Astrocyte of the cerebellum (primary cell): ENCODE measurements around the gene GSTM3.

Source experiments
- DNase-seq: peaks from one replicate; pipeline ENCODE4 v3.0.0-alpha.2; 2011; ENCODE audit warnings: low read depth
- H3K4me3 ChIP-seq: 2 replicates; pipeline ENCODE4 v1.5.1; 2011; ENCODE audit warnings: mild to moderate bottlenecking, low read depth, low read length, moderate library complexity
- in situ Hi-C: cut with HindIII; loops from 2 replicates; pipeline ENCODE4 v1.10.0; 2017; ENCODE audit warnings: low sequenced_read_pairs
- TF ChIP-seq, protein P1 (sequence below): IDR thresholded peaks from 2 replicates; pipeline ENCODE4 v1.5.1; 2012; ENCODE audit warnings: low read length, low read depth, moderate library complexity, mild to moderate bottlenecking; ENCODE audit errors: missing control alignments

The GSTM3 gene

GRCh38 chr1:109787211-109787844 is 46.5 kb upstream of the GSTM3 start:
- TF ChIP-seq, protein P1, sequence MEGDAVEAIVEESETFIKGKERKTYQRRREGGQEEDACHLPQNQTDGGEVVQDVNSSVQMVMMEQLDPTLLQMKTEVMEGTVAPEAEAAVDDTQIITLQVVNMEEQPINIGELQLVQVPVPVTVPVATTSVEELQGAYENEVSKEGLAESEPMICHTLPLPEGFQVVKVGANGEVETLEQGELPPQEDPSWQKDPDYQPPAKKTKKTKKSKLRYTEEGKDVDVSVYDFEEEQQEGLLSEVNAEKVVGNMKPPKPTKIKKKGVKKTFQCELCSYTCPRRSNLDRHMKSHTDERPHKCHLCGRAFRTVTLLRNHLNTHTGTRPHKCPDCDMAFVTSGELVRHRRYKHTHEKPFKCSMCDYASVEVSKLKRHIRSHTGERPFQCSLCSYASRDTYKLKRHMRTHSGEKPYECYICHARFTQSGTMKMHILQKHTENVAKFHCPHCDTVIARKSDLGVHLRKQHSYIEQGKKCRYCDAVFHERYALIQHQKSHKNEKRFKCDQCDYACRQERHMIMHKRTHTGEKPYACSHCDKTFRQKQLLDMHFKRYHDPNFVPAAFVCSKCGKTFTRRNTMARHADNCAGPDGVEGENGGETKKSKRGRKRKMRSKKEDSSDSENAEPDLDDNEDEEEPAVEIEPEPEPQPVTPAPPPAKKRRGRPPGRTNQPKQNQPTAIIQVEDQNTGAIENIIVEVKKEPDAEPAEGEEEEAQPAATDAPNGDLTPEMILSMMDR: no peak
- H3K4me3 ChIP-seq: no peak overlapping the region
- in situ Hi-C loops: loop anchor here (25.0 kb wide), 2 partner anchors 125 to 225 kb away; partner anchors contain the start of gene CSF1

GRCh38 chr1:109786531-109787021 is 45.7 kb upstream of the GSTM3 start:
- DNase-seq: no peak
- in situ Hi-C loops: loop anchor here (25.0 kb wide), 2 partner anchors 126 to 226 kb away; partner anchors contain the start of gene CSF1
- TF ChIP-seq, protein P1: no peak
- no peak overlapping the region for H3K4me3 ChIP-seq

More at GRCh38 chr1:109787211-109787844, 46.5 kb upstream of the GSTM3 start:
- no peak for DNase-seq

GRCh38 chr1:109786112-109786480 is 45.3 kb upstream of the GSTM3 start:
- DNase-seq: no peak
- in situ Hi-C loops: loop anchor here (25.0 kb wide), 2 partner anchors 126 to 226 kb away; partner anchors contain the start of gene CSF1
- no peak overlapping the region for H3K4me3 ChIP-seq
- TF ChIP-seq, protein P1: no peak

- no peak overlapping the region for H3K4me3 ChIP-seq
- no peak for DNase-seq
- TF ChIP-seq, protein P1: no peak
- in situ Hi-C loops: loop anchor here (25.0 kb wide), 2 partner anchors 127 to 227 kb away; partner anchors contain the start of gene CSF1
Measured at GRCh38 chr1:109785446-109786111, 44.7 kb upstream of the GSTM3 start.

DNA sequence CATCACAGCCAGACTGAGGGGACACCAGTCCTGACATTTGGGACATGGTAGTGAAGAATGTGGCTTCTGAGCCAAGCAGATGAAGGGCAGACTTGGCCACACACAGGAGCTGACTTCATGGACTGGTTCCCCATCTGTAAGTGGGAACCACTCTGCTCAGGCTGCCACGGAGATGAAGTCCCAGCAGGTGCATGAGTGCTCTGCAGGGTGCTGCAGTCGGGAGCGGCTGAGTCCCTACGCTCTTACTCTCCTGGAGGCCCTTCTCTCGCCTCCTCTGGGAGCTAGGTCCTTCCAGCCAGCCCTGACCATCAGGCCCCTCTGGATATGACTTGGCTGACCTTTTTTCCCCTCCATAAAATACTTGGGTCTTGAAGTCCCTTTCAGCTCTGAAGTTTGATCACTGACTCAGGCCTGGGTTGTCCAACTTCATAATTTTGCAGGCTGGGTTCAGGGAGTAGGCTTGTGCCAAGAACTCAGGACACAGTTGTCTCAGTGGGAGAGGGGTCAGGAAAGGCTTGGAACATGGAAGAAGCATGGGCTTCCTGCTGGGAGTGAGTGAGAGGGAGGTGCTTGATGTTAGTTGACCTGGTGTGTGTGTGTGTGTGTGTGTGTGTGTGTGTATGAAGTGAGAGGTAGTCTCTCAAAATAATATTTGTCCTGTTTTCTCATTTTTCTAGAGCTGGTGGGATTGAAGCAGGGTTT is 43.9 kb upstream of the GSTM3 start:
- DNase-seq: no peak
- TF ChIP-seq, protein P1: no peak
- H3K4me3 ChIP-seq: no peak overlapping the region
- in situ Hi-C loops: loop anchor here (25.0 kb wide), 2 partner anchors 128 to 228 kb away; partner anchors contain the start of gene CSF1

DNA sequence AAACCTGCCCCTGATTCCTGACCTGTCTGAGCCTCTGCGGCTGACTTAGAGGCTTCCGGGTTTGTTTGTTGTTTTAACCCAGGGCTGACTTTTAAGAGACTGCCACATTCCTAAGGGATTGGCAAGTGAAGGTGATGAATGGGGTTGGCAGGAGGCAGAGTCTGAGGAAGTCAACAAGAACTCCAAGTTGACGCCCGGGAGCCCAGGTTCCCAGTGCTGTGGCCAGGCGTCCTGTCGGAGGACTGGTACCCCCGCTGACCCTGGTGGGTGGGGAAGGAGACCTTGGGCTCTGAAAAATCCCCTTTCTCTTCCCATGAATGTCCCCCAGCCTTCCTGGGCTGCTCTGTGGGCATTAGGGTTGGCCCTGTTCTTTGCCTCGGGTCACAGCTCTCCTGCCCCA is 42.6 kb upstream of the GSTM3 start:
- TF ChIP-seq, protein P1: no peak

More for the DNA sequence above, 42.6 kb upstream of the GSTM3 start:
- peak; percentile 41 for DNase-seq
- in situ Hi-C loops: loop anchor here (25.0 kb wide), 2 partner anchors 129 to 229 kb away; partner anchors contain the start of gene CSF1
- no peak overlapping the region for H3K4me3 ChIP-seq
